Measurements from ENCODE around the gene AP4M1.

Gene AP4M1

DNA sequence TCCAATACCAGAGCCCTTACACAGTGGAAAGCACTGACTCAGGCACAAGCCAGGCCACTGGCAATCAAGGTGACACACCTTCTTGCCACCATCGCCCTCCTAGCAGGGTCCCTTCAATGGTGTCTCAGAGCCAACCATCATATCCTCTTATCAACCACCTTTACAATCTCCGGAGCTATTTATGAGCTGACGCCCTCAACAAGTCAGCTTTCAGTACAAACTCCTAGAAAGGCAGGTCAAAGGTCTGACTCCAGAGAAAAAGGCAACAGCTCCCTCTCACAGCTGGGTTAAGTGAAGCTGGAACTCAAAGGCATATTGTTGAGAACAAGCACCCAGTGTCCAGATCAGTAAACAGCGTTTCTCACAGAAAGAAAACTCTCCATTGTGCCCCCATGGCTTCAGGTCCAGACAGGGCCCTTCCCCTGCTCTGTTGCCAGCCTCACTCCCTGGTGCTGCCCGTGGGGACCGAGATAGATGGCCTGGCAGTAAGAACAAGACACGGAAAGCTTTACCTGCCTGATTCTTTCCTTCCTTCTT, 22.4 kb upstream of the AP4M1 start:
- Histone ChIP-seq H3K4me2 (ENCODE audit: low read length) (no peak overlapping the region), H3K9ac (ENCODE audit: low read length) (no peak overlapping the region), H3K9me3 (ENCODE audit: low read length) (no peaks in the 10 kb centered on the region), H4K20me1 (ENCODE audit: insufficient read depth, low read length) (no peaks in the 10 kb centered on the region), H3K27me3 (ENCODE audit: insufficient read depth, low read length) (no peaks in the 10 kb centered on the region), H3K4me3 (ENCODE audit: low read depth, low read length, poor library complexity, severe bottlenecking) (no peak overlapping the region), H3F3A (ENCODE audit: insufficient read depth, low read length) (peaks cover 10% of the 10 kb centered on the region; the same call in 1 of the 2 replicates), H3K9me2 (ENCODE audit: low read depth, low read length) (no peaks in the 10 kb centered on the region), H3K79me2 (ENCODE audit: insufficient read depth, low read length) (peaks cover 6% of the 10 kb centered on the region), H3K27ac (ENCODE audit: low read depth, low read length, poor library complexity, severe bottlenecking) (no peak overlapping the region), H3K4me1 (ENCODE audit: insufficient read depth, low read length, severe bottlenecking) (peaks cover 20% of the 10 kb centered on the region), H3K36me3 (ENCODE audit: insufficient read depth, low read length) (peaks cover 50% of the 10 kb centered on the region), H2AFZ (ENCODE audit: low read length) (no peak overlapping the region)
- TF ChIP-seq, protein P1, sequence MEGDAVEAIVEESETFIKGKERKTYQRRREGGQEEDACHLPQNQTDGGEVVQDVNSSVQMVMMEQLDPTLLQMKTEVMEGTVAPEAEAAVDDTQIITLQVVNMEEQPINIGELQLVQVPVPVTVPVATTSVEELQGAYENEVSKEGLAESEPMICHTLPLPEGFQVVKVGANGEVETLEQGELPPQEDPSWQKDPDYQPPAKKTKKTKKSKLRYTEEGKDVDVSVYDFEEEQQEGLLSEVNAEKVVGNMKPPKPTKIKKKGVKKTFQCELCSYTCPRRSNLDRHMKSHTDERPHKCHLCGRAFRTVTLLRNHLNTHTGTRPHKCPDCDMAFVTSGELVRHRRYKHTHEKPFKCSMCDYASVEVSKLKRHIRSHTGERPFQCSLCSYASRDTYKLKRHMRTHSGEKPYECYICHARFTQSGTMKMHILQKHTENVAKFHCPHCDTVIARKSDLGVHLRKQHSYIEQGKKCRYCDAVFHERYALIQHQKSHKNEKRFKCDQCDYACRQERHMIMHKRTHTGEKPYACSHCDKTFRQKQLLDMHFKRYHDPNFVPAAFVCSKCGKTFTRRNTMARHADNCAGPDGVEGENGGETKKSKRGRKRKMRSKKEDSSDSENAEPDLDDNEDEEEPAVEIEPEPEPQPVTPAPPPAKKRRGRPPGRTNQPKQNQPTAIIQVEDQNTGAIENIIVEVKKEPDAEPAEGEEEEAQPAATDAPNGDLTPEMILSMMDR (IDR thresholded peaks at IDR 0.05; ENCODE audit: low read length): no peak
- TF ChIP-seq EZH2 (IDR thresholded peaks at IDR 0.05; ENCODE audit: borderline replicate concordance, low read length): no peak

GRCh38 chr7:100080907-100081534, 20.4 kb upstream of the AP4M1 start:
- no peak overlapping the region for H2AFZ ChIP-seq (ENCODE audit: low read length)

GRCh38 chr7:100081535-100082102, 19.8 kb upstream of the AP4M1 start, which contains the start of gene ZNF3:
ZNF3 (minus strand) TSS chr7:100081723; CDS start chr7:100077357, 4,366 bp downstream.
- Histone ChIP-seq H3K79me2 (ENCODE audit: insufficient read depth, low read length) (peaks cover 6% of the 10 kb centered on the region), H3K4me1 (ENCODE audit: insufficient read depth, low read length, severe bottlenecking) (peaks cover 20% of the 10 kb centered on the region), H3K9ac (ENCODE audit: low read length) (peak within 1 kb of the TSS; percentile 70), H3F3A (ENCODE audit: insufficient read depth, low read length) (peaks cover 10% of the 10 kb centered on the region; the same call in 1 of the 2 replicates), H3K27me3 (ENCODE audit: insufficient read depth, low read length) (no peaks in the 10 kb centered on the region), H2AFZ (ENCODE audit: low read length) (no peak within 1 kb of the TSS), H4K20me1 (ENCODE audit: insufficient read depth, low read length) (no peaks in the 10 kb centered on the region), H3K36me3 (ENCODE audit: insufficient read depth, low read length) (peaks cover 25% of the 10 kb centered on the region), H3K9me2 (ENCODE audit: low read depth, low read length) (no peaks in the 10 kb centered on the region), H3K4me2 (ENCODE audit: low read length) (peak within 1 kb of the TSS; percentile 76), H3K4me3 (ENCODE audit: low read depth, low read length, poor library complexity, severe bottlenecking) (peak within 1 kb of the TSS; percentile 75), H3K9me3 (ENCODE audit: low read length) (no peaks in the 10 kb centered on the region), H3K27ac (ENCODE audit: low read depth, low read length, poor library complexity, severe bottlenecking) (peak within 1 kb of the TSS; percentile 66)
- TF ChIP-seq, protein P1 (IDR thresholded peaks at IDR 0.05; ENCODE audit: low read length): peak; percentile 99
- TF ChIP-seq EZH2 (IDR thresholded peaks at IDR 0.05; ENCODE audit: borderline replicate concordance, low read length): no peak

More at GRCh38 chr7:100080907-100081534, 20.4 kb upstream of the AP4M1 start:
- peak overlapping the region; percentile 75 for H3K4me3 ChIP-seq (ENCODE audit: low read depth, low read length, poor library complexity, severe bottlenecking)
- H3K9me2 ChIP-seq (ENCODE audit: low read depth, low read length): no peaks in the 10 kb centered on the region
- H3K4me1 ChIP-seq (ENCODE audit: insufficient read depth, low read length, severe bottlenecking): peaks cover 20% of the 10 kb centered on the region
- H3K36me3 ChIP-seq (ENCODE audit: insufficient read depth, low read length): peaks cover 31% of the 10 kb centered on the region
- H3K27ac ChIP-seq (ENCODE audit: low read depth, low read length, poor library complexity, severe bottlenecking): peak overlapping the region; percentile 4
- peak overlapping the region; percentile 70 for H3K9ac ChIP-seq (ENCODE audit: low read length)
- no peaks in the 10 kb centered on the region for H3K27me3 ChIP-seq (ENCODE audit: insufficient read depth, low read length)
- H4K20me1 ChIP-seq (ENCODE audit: insufficient read depth, low read length): no peaks in the 10 kb centered on the region
- H3F3A ChIP-seq (ENCODE audit: insufficient read depth, low read length): peaks cover 10% of the 10 kb centered on the region; the same call in 1 of the 2 replicates
- H3K4me2 ChIP-seq (ENCODE audit: low read length): peak overlapping the region; percentile 76
- TF ChIP-seq, protein P1 (IDR thresholded peaks at IDR 0.05; ENCODE audit: low read length): no peak
- TF ChIP-seq EZH2 (IDR thresholded peaks at IDR 0.05; ENCODE audit: borderline replicate concordance, low read length): no peak
- no peaks in the 10 kb centered on the region for H3K9me3 ChIP-seq (ENCODE audit: low read length)
- H3K79me2 ChIP-seq (ENCODE audit: insufficient read depth, low read length): peaks cover 6% of the 10 kb centered on the region
